K562 (cell line): ENCODE measurements around the gene SHISA6. TPM values are rescaled to one million over a fixed set of nuclear protein-coding genes. Genes with fewer than 3 reads are reported as not detected.

Experiments
- ATAC-seq: fragments of 200-7000 bp; cut with Tn5 transposase; 3 replicates; pipeline ENCODE4 v1.9.1; 2020; ENCODE audit warnings: moderate library complexity
- BruUV-seq: library from RNA; stranded (reverse); fragments of 400-500 nt; replicated peaks from 2 replicates; lab custom pipeline; 2021; lab: Mats Ljungman, UMichigan
- CTCF ChIA-PET: fragments of 300-600 bp; formaldehyde crosslinking; extraction: SDS; loops from one replicate; lab custom pipeline; 2021; ENCODE audit warnings: low intra/inter-chr PET ratio; lab: Yijun Ruan, JAX
- POLR2A ChIA-PET: fragments of 300-600, 350-650 bp; sonication (Branson Sonifier 250); formaldehyde crosslinking; extraction: SDS; loops from one replicate; lab custom pipeline; 2021; ENCODE audit warnings: antibody characterized with exemption, inconsistent platforms; lab: Yijun Ruan, JAX
- DNase-seq, 4 experiments: peaks; one replicate each; pipeline versions ENCODE4 v3.0.0 to v3.0.0-alpha.2; 2011 to 2018; ENCODE audit warnings: low spot score in 3 of 4, mixed read lengths in 3 of 4; ENCODE audit errors: extremely low read depth in 1 of 4
- FAIRE-seq: peaks from 2 replicates; lab custom pipeline; 2011; peaks lifted over from hg19 to GRCh38; lab: Jason Lieb, UNC
- H2AFZ ChIP-seq: 2 replicates; pipeline ENCODE4 v1.6.0; 2011; ENCODE audit warnings: low read depth, low read length, control low read depth, inconsistent platforms
- H3K27ac ChIP-seq: fragments of 200-600 bp; 3 replicates; pipeline ENCODE4 v1.8.0; 2011; ENCODE audit warnings: low read depth, mild to moderate bottlenecking, control low read depth, inconsistent platforms, low read length, moderate library complexity, mixed read lengths; ENCODE audit errors: extremely low read depth
- H3K27me3 ChIP-seq, 2 experiments: fragments of 300-600 bp in 1 of 2; 2 replicates in 1 of 2; 3 replicates in 1 of 2; pipeline versions ENCODE4 v1.6.0 to v1.8.0; 2011; ENCODE audit warnings: inconsistent platforms in 2 of 2, low read length in 2 of 2, mild to moderate bottlenecking in 1 of 2, mixed read lengths in 1 of 2, moderate library complexity in 1 of 2; ENCODE audit not compliant: control insufficient read depth in 2 of 2, insufficient read depth in 2 of 2
- H3K36me3 ChIP-seq: fragments of 300-600 bp; 3 replicates; pipeline ENCODE4 v1.8.0; 2011; ENCODE audit warnings: mild to moderate bottlenecking, low read length, inconsistent platforms; ENCODE audit not compliant: control insufficient read depth, insufficient read depth
- H3K4me1 ChIP-seq, 2 experiments: fragments of 200-600 bp in 1 of 2; replicated peaks in 1 of 2; 2 replicates in 1 of 2; 3 replicates in 1 of 2; pipeline versions ENCODE4 v1.5.1 to v1.8.0; 2011; ENCODE audit warnings: inconsistent platforms in 2 of 2, low read length in 2 of 2, mild to moderate bottlenecking in 1 of 2, mixed read lengths in 1 of 2, moderate library complexity in 1 of 2; ENCODE audit not compliant: control insufficient read depth in 2 of 2, insufficient read depth in 2 of 2
- H3K4me2 ChIP-seq: 2 replicates; pipeline ENCODE4 v1.6.1; 2011; ENCODE audit warnings: low read length, control low read depth, inconsistent platforms, mixed read lengths; ENCODE audit not compliant: insufficient read depth
- H3K4me3 ChIP-seq: fragments of 200-600 bp; sonication (generic), shearing (Covaris generic); 2 replicates; pipeline ENCODE4 v1.5.1; 2016; ENCODE audit warnings: control low read depth, inconsistent platforms
- H3K79me2 ChIP-seq: fragments of 200-600 bp; 3 replicates; pipeline ENCODE4 v1.8.0; 2011; ENCODE audit warnings: low read length, inconsistent platforms; ENCODE audit not compliant: control insufficient read depth, insufficient read depth
- H3K9ac ChIP-seq, 2 experiments: 2 replicates each; pipeline versions ENCODE4 v1.6.0 to v1.6.1; 2011; ENCODE audit warnings: low read depth in 2 of 2, low read length in 2 of 2, control low read depth in 1 of 2, inconsistent platforms in 1 of 2, mild to moderate bottlenecking in 1 of 2, mixed read lengths in 1 of 2; ENCODE audit not compliant: insufficient read depth in 1 of 2
- H3K9me1 ChIP-seq: one replicate; pipeline ENCODE4 v1.6.0; 2011; ENCODE audit warnings: inconsistent platforms, mild to moderate bottlenecking, low read length, moderate library complexity; ENCODE audit not compliant: control insufficient read depth, insufficient read depth
- H3K9me3 ChIP-seq: replicated peaks from 2 replicates; pipeline ENCODE4 v1.5.1; 2011; ENCODE audit warnings: low read depth, low read length, inconsistent platforms; ENCODE audit not compliant: control insufficient read depth, insufficient read depth
- H4K20me1 ChIP-seq: replicated peaks from 2 replicates; pipeline ENCODE4 v1.6.1; 2011; ENCODE audit warnings: low read length, inconsistent platforms, mixed read lengths; ENCODE audit not compliant: control insufficient read depth, insufficient read depth
- COPS2 ChIP-seq: fragments of 450-650 bp; conservative IDR thresholded peaks from 2 replicates; pipeline ENCODE4 v1.6.1; 2016; ENCODE audit warnings: mild to moderate bottlenecking, moderate library complexity
- GTF2F1 ChIP-seq: IDR thresholded peaks from 2 replicates; pipeline ENCODE4 v1.6.1; 2011; ENCODE audit warnings: low read depth, low read length, improper control_type of control experiment
- HIVEP1 ChIP-seq: fragments of 250-450 bp; sonication (Bioruptor Pico); IDR thresholded peaks from 2 replicates; pipeline ENCODE4 v1.4.0; 2020; ENCODE audit warnings: mild to moderate bottlenecking
- POLR3G ChIP-seq: IDR thresholded peaks from 2 replicates; pipeline ENCODE4 v1.6.1; 2011; ENCODE audit not compliant: insufficient read length, insufficient replicate concordance; ENCODE audit errors: extremely low read depth
- RAD21 ChIP-seq, 2 experiments: fragments of 250-450 bp in 1 of 2; fragments of 450-650 bp in 1 of 2; sonication (Bioruptor Pico) in 1 of 2; formaldehyde crosslinking in 1 of 2; IDR thresholded peaks in 1 of 2; conservative IDR thresholded peaks in 1 of 2; 2 replicates each; pipeline versions ENCODE4 v1.4.0 to v1.8.0; 2020 to 2022; ENCODE audit warnings: mild to moderate bottlenecking in 2 of 2, moderate library complexity in 1 of 2
- TEAD4 ChIP-seq, 2 experiments: sonication (generic) in 1 of 2; formaldehyde crosslinking in 1 of 2; IDR thresholded peaks; 2 replicates each; pipeline versions ENCODE4 v1.6.1 to v1.8.0; 2012 to 2022; ENCODE audit warnings: borderline replicate concordance in 1 of 2, inconsistent platforms in 1 of 2, low read length in 1 of 2, mild to moderate bottlenecking in 1 of 2, missing genetic modification reagents in 1 of 2
- ZNF217 ChIP-seq: sonication (generic); formaldehyde crosslinking; IDR thresholded peaks from 2 replicates; pipeline ENCODE4 v1.8.0; 2022; ENCODE audit warnings: mild to moderate bottlenecking, missing genetic modification reagents
- WGBS: fragments of 100-300 bp; shearing (Covaris generic); methylation state at CpG from one replicate; pipeline ENCODE4 v1.1.6; 2016; ENCODE audit warnings: low coverage, mixed read lengths; ENCODE audit not compliant: insufficient coverage; ENCODE audit errors: missing lambda C conversion rate; 5-methylcytosine and 5-hydroxymethylcytosine counted together
- in situ Hi-C: fragments of 300-500 bp; cut with MboI; formaldehyde crosslinking; loops from 4 replicates; pipeline ENCODE4 v1.15.0; 2018; ENCODE audit warnings: inconsistent platforms, mixed read lengths
- intact Hi-C: fragments of 100-400 bp; cut with micrococcal nuclease; formaldehyde crosslinking; loops from 2 replicates; pipeline ENCODE4 v1.14.2; 2022
- polyA plus RNA-seq, 8 experiments: library from polyadenylated mRNA; depleted of rRNA in 4 of 8; stranded (reverse) in 5 of 8; unstranded in 3 of 8; fragments of >200 nt; fragmentation: Nextera tagmentation in 2 of 8; fragmentation: Illumina TruSeq in 1 of 8; extraction: Ambion mirVana in 2 of 8; extraction: Trizol in 1 of 8; gene quantifications; 2 replicates each; pipeline versions ENCODE4 v1.2.1 to v1.2.3, GENCODE V29; 2011 to 2014; ENCODE audit warnings: inconsistent platforms in 1 of 8, missing spikeins in 1 of 8
- total RNA-seq, 7 experiments: library from RNA; depleted of rRNA in 6 of 7; stranded (reverse); fragments of >200 nt in 6 of 7; fragmentation: Illumina TruSeq in 2 of 7; extraction: Trizol in 2 of 7; gene quantifications; 2 replicates each; pipeline versions ENCODE4 v1.2.1 to v1.2.3, GENCODE V29; 2011 to 2021; ENCODE audit warnings: low replicate concordance in 1 of 7
- TF ChIP-seq, protein P1 (sequence below): sonication (generic); formaldehyde crosslinking; IDR thresholded peaks from 2 replicates; pipeline ENCODE4 v1.9.0; 2022; ENCODE audit warnings: mild to moderate bottlenecking, missing genetic modification reagents
- TF ChIP-seq, protein P2 (sequence below): fragments of 250-450 bp; sonication (Bioruptor Pico); IDR thresholded peaks from 2 replicates; pipeline ENCODE4 v1.5.0; 2021; ENCODE audit warnings: mild to moderate bottlenecking, moderate library complexity
- TF ChIP-seq, protein P3 (sequence below): fragments of 450-650 bp; formaldehyde crosslinking; IDR thresholded peaks from 2 replicates; pipeline ENCODE4 v1.4.0; 2020; ENCODE audit warnings: mild to moderate bottlenecking, moderate library complexity

Gene SHISA6
- total and polyA plus RNA-seq, 9 of the 15 experiments (the other 6 are each of a cell fraction or from before 2014, with no cell fraction given): not detected

DNA sequence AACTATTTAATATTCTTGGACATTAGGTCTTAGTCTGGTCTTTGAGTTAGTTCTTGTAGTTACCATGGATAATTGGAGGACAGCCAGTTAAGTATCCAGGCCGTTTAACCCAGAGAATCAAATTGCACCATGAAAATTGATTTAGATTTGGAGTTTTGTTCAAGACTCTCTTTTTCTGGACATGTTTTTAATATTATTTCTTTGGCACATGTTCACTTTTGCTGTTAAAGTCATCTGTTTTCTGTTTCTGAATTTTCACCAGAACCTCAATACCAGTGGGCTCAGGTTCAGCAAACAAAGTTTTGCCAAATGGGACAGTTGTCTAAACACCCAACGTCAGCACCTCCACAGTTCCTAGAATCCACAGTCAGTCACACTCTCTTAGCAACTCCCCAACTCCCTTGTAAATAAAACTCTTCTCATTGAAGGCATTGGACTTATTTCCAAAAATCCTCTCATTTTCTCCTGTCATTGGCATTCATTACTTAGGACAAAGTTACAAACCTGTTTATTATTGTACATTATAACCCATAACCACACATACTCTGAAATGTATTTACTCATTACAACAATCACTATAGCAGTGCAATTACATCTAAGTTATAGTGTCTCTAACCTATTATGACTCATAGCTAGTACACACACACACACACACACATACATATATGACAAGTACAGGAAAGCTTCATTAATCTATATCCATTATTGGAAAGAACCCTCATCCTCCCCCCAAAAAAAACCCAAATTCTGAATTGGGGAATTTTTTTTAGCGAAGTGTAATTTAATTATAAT lies 323.8 kb downstream of the SHISA6 start:
- H3K79me2 ChIP-seq: no peaks in the 10 kb centered on the region
- TF ChIP-seq, protein P1, sequence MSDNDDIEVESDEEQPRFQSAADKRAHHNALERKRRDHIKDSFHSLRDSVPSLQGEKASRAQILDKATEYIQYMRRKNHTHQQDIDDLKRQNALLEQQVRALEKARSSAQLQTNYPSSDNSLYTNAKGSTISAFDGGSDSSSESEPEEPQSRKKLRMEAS (CRISPR knock-in tag): no peak
- TF ChIP-seq TEAD4 (IDR thresholded peaks at IDR 0.05; ENCODE audit: low read length) (no peak), TEAD4 (CRISPR knock-in tag; IDR thresholded peaks at IDR 0.05; ENCODE audit: borderline replicate concordance) (no peak), ZNF217 (no peak), COPS2 (no peak), RAD21 (CRISPR knock-in tag; conservative IDR thresholded peaks at IDR 0.05 in 1 of 2, IDR thresholded peaks at IDR 0.05 in 1 of 2) (no peak), GTF2F1 (no peak), HIVEP1 (CRISPR knock-in tag) (no peak), POLR3G (no peak)
- TF ChIP-seq, protein P2, sequence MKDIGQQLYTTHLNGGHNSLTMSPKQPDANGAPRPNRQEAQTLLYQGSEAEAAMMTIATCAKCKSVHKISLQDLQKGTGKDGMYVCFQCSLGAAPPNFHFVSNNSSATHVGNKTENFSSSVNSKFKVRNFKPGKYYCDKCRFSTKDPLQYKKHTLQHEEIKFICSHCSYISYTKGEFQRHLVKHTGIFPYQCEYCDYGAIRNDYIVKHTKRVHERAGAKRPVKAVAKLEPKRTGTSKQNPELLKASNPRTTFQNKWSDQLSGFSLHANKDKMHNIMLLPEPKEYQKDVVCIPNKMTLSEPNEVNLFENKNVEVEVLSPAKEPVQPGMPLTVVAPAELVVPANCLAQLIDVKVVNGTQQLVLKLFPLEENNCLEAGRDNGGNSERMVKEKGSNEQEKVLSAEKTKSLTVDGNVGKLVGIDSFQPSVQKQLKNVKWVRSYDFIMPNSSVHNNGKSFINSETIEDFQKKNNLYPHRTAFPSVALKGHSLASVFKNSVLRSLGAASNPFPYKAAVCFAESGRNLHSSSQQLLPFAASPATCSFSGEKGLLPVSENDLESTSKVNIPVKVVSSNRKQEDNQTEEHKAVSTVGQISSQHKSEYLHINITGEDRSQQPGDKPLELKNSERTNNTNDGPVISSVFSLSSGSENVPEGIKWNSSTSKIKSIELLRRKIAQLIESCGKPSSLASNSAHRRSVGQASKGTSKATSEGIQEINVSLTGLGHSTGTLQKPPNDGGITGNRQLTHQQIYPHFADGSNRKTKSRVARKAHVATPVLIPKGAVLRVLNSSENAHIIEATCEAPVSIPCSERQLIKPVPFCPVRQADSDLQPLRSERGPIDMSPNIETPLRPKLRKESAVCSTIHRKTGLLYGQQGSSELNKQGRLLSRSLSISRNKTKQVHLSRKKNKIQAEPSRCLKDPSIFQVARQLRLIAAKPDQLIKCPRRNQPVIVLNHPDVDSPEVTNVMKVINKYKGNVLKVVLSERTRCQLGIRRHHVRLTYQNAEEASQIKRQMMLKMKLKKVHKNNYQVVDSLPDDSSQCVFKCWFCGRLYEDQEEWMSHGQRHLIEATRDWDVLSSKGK (CRISPR knock-in tag): no peak
- TF ChIP-seq, protein P3, sequence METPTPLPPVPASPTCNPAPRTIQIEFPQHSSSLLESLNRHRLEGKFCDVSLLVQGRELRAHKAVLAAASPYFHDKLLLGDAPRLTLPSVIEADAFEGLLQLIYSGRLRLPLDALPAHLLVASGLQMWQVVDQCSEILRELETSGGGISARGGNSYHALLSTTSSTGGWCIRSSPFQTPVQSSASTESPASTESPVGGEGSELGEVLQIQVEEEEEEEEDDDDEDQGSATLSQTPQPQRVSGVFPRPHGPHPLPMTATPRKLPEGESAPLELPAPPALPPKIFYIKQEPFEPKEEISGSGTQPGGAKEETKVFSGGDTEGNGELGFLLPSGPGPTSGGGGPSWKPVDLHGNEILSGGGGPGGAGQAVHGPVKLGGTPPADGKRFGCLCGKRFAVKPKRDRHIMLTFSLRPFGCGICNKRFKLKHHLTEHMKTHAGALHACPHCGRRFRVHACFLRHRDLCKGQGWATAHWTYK (CRISPR knock-in tag): no peak
- BruUV-seq: no TSS peak
- no peaks in the 10 kb centered on the region for H3K9me3 ChIP-seq
- no peaks in the 10 kb centered on the region for H4K20me1 ChIP-seq
- CTCF ChIA-PET: no interaction called here
- 3% methylated on average over 3 of the region's 3 CpGs for WGBS
- intact Hi-C loops (no loop called here), in situ Hi-C loops (no loop called here)
- H3K36me3 ChIP-seq: no peaks in the 10 kb centered on the region
- no peak for FAIRE-seq
- no peak for ATAC-seq
- H3K4me2 ChIP-seq: no peak overlapping the region
- POLR2A ChIA-PET: interaction anchor here (0.8 kb wide), 1 partner anchor 10 kb away, joined by 4 read pairs; no protein-coding TSS in a partner anchor
- no peaks in the 10 kb centered on the region for H3K4me1 ChIP-seq
- H3K27ac ChIP-seq: no peak overlapping the region
- no peaks in the 10 kb centered on the region for H3K9me1 ChIP-seq
- H3K9ac ChIP-seq: no peak overlapping the region
- no peaks in the 10 kb centered on the region for H3K27me3 ChIP-seq
- no peak overlapping the region for H3K4me3 ChIP-seq
- no peak for DNase-seq
- H2AFZ ChIP-seq: no peak overlapping the region
